GM18909 (cell line): ENCODE measurements around the gene SIAH2.
A peak's percentile ranks its signal among the peaks of the same experiment; 100 is the strongest.

Experiments used
- ATAC-seq: cut with Tn5 transposase; IDR thresholded peaks from one replicate; pipeline ENCODE4 v1.9.1; 2021; ENCODE audit warnings: mild to moderate bottlenecking; ENCODE audit not compliant: unreplicated experiment, poor library complexity

Gene SIAH2

GRCh38 chr3:150775001-150775599, 12.1 kb upstream of the SIAH2 start:
- no peak for ATAC-seq

GRCh38 chr3:150773616-150774192, 10.7 kb upstream of the SIAH2 start:
- no peak for ATAC-seq

- ATAC-seq: no peak
Observed at GRCh38 chr3:150771600-150771999, 8.6 kb upstream of the SIAH2 start.

GRCh38 chr3:150770681-150771080, 7.7 kb upstream of the SIAH2 start:
- no peak for ATAC-seq

- no peak for ATAC-seq
Observed at GRCh38 chr3:150766742-150767141, 3.8 kb upstream of the SIAH2 start.

GRCh38 chr3:150765949-150766720, 3.2 kb upstream of the SIAH2 start:
- ATAC-seq: no peak

- no peak for ATAC-seq
Observed at GRCh38 chr3:150764967-150765366, 2.0 kb upstream of the SIAH2 start.

- no peak for ATAC-seq
Observed at GRCh38 chr3:150764566-150764965, 1.6 kb upstream of the SIAH2 start.

GRCh38 chr3:150763841-150764483, 993 bp upstream of the SIAH2 start:
- peak; percentile 23 for ATAC-seq

GRCh38 chr3:150762662-150763121, 277 bp downstream of the SIAH2 start:
- peak; percentile 15 for ATAC-seq

- ATAC-seq: no peak
Observed at GRCh38 chr3:150761831-150762661, 923 bp downstream of the SIAH2 start.

- peak; percentile 32 for ATAC-seq
Observed at GRCh38 chr3:150760431-150761200, 2.4 kb downstream of the SIAH2 start.

- ATAC-seq: no peak
Observed at GRCh38 chr3:150759947-150760346, 3.0 kb downstream of the SIAH2 start.

GRCh38 chr3:150759319-150759718, 3.6 kb downstream of the SIAH2 start:
- ATAC-seq: no peak

- ATAC-seq: no peak
Observed at GRCh38 chr3:150757768-150758167, 5.2 kb downstream of the SIAH2 start.

- no peak for ATAC-seq
Observed at GRCh38 chr3:150757364-150757763, 5.6 kb downstream of the SIAH2 start.

GRCh38 chr3:150756491-150757059, 6.4 kb downstream of the SIAH2 start:
- no peak for ATAC-seq

- ATAC-seq: no peak
Observed at GRCh38 chr3:150755902-150756301, 7.1 kb downstream of the SIAH2 start.

- no peak for ATAC-seq
Observed at GRCh38 chr3:150754896-150755295, 8.1 kb downstream of the SIAH2 start.
